Smooth muscle cell (in vitro differentiated cells): ENCODE measurements around the gene CEPT1. TPM values are rescaled to one million over a fixed set of nuclear protein-coding genes. Genes with fewer than 3 reads are reported as not detected.

Experiments used
- DNase-seq: peaks from one replicate; lab custom pipeline; 2025; ENCODE audit not compliant: unreplicated experiment; lab: John Stamatoyannopoulos, UW
- H2AFZ ChIP-seq: fragments of 200-600 bp; sonication (generic); 2 replicates; pipeline ENCODE4 v1.6.0; 2016; ENCODE audit warnings: antibody characterized with exemption, low read depth, mild to moderate bottlenecking
- H3F3A ChIP-seq: fragments of 200-600 bp; sonication (generic); 2 replicates; pipeline ENCODE4 v1.6.0; 2017; ENCODE audit warnings: antibody characterized with exemption, low read depth
- H3K27ac ChIP-seq: fragments of 200-600 bp; sonication (generic); 2 replicates; pipeline ENCODE4 v1.5.1; 2016; ENCODE audit warnings: low read depth, mild to moderate bottlenecking
- H3K27me3 ChIP-seq: fragments of 200-600 bp; sonication (generic); 2 replicates; pipeline ENCODE4 v1.6.1; 2016; ENCODE audit warnings: low read depth, mild to moderate bottlenecking
- H3K36me3 ChIP-seq: fragments of 200-600 bp; sonication (generic); 2 replicates; pipeline ENCODE4 v1.5.1; 2016; ENCODE audit warnings: low read depth
- H3K4me1 ChIP-seq: fragments of 200-600 bp; sonication (generic); 2 replicates; pipeline ENCODE4 v1.5.1; 2016; ENCODE audit warnings: low read depth
- H3K4me2 ChIP-seq: fragments of 200-600 bp; sonication (generic); 2 replicates; pipeline ENCODE4 v1.6.0; 2016; ENCODE audit warnings: mild to moderate bottlenecking
- H3K4me3 ChIP-seq: fragments of 200-600 bp; sonication (generic); 2 replicates; pipeline ENCODE4 v1.5.1; 2016; ENCODE audit warnings: mild to moderate bottlenecking
- H3K79me2 ChIP-seq: fragments of 200-600 bp; sonication (generic); 2 replicates; pipeline ENCODE4 v1.6.0; 2016; ENCODE audit warnings: low read depth, mild to moderate bottlenecking
- H3K9ac ChIP-seq: fragments of 200-600 bp; sonication (generic); 2 replicates; pipeline ENCODE4 v1.6.0; 2016; ENCODE audit warnings: low read depth
- H3K9me3 ChIP-seq: fragments of 200-600 bp; sonication (generic); replicated peaks from 2 replicates; pipeline ENCODE4 v1.5.1; 2016; ENCODE audit warnings: low read depth
- H4K20me1 ChIP-seq: fragments of 200-600 bp; sonication (generic); 2 replicates; pipeline ENCODE4 v1.6.0; 2016; ENCODE audit warnings: low read depth
- WGBS: methylation state at CpG from one replicate; pipeline ENCODE4 v1.1.7; 2016; ENCODE audit warnings: low lambda C conversion rate; 5-methylcytosine and 5-hydroxymethylcytosine counted together
- polyA plus RNA-seq: library from polyadenylated mRNA; unstranded; fragments of >200 nt; fragmentation: Nextera tagmentation; extraction: Ambion mirVana; gene quantifications from 2 replicates; pipeline ENCODE4 v1.2.1, GENCODE V29; 2016
- total RNA-seq: library from RNA; depleted of rRNA; stranded (reverse); fragments of >200 nt; gene quantifications from 2 replicates; pipeline ENCODE4 v1.2.3, GENCODE V29; 2014
- TF ChIP-seq, protein P1 (sequence below): fragments of 200-600 bp; sonication (generic); IDR thresholded peaks from 2 replicates; pipeline ENCODE4 v1.5.1; 2017; ENCODE audit warnings: borderline replicate concordance, mild to moderate bottlenecking, antibody characterized with exemption; ENCODE audit not compliant: insufficient read depth, poor library complexity, severe bottlenecking

The CEPT1 gene
- total and polyA plus RNA-seq, 2 experiments from 2014 or later = 19.4 to 36.8 TPM

DNA sequence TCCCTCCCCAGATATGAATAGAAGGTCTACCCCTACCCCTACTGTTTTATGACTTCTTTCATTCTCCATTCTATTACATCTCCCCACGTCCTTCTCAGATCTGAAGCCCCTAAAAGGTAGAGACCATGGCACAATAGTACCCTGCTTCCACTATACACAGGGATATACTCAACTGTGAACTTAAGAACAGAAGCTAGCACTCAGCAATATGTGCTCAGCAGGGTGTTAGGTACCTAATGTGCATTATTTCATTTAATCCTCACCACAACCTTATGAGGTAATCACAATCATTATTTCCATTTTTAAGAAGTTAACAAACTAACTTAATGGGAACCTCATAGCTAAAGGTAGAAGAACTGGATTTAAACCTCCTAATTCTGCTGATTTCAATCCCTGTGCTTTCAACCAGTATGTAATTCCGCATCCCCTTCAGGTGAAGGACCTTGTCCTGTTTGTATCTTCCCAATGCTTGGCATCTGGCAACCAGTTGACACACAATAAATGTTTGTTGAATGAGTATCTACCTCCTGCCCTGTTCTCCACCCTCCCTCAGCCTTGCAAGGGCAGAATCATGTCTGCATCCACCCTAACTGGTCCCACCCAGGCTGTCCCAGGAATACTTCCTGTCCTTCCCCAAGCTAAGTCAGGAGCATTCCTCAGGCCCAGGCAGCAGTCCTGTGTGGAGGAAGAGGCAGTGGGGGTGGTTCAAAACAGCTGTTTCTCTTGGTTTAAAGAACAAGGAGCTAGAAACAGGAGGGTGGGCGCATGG lies 53.9 kb downstream of the CEPT1 start:
- 95% methylated on average over 3 of the region's 3 CpGs for WGBS
- Histone ChIP-seq H2AFZ (no peak overlapping the region), H3K79me2 (no peaks in the 10 kb centered on the region), H3F3A (peaks cover 28% of the 10 kb centered on the region), H3K4me2 (peak overlapping the region; percentile 73), H3K9me3 (no peaks in the 10 kb centered on the region), H3K27me3 (no peaks in the 10 kb centered on the region), H3K4me3 (no peak overlapping the region), H3K27ac (peak overlapping the region; percentile 94), H3K36me3 (no peaks in the 10 kb centered on the region), H4K20me1 (no peaks in the 10 kb centered on the region), H3K4me1 (peaks cover 16% of the 10 kb centered on the region), H3K9ac (peak overlapping the region; percentile 60)
- TF ChIP-seq, protein P1, sequence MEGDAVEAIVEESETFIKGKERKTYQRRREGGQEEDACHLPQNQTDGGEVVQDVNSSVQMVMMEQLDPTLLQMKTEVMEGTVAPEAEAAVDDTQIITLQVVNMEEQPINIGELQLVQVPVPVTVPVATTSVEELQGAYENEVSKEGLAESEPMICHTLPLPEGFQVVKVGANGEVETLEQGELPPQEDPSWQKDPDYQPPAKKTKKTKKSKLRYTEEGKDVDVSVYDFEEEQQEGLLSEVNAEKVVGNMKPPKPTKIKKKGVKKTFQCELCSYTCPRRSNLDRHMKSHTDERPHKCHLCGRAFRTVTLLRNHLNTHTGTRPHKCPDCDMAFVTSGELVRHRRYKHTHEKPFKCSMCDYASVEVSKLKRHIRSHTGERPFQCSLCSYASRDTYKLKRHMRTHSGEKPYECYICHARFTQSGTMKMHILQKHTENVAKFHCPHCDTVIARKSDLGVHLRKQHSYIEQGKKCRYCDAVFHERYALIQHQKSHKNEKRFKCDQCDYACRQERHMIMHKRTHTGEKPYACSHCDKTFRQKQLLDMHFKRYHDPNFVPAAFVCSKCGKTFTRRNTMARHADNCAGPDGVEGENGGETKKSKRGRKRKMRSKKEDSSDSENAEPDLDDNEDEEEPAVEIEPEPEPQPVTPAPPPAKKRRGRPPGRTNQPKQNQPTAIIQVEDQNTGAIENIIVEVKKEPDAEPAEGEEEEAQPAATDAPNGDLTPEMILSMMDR = no peak
- DNase-seq = no peak

DNA sequence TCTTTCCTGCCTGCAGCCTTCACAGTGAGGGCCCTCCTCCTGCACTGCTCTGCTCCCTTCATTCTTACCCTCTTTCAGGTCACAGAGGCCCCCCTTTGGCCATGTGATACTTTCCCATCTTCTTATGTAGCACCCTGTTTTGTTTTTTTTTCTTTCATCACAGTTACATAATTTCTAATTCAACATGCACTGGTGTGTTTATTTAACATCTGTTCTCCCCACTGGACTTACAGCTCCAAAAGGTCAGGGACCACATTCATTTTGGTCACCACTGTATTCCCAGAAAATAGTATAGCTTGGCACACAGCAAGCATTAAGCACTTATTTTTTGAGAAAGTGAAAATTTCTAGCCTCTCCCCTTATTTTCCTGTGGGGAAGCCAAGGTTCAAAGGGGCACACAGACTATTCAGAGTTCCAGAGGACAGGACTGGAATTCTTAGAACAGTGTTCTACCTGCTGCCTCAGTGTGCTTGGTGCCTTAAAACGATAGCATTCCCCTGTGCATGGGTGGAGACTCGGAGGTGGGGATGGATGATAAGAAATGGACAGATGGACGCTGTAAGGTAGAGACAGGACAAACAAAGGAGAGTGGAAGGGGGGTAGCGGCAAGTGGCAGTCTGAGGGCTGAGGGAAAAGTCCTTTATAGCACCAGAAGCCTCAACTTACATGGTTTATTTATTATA lies 55.1 kb downstream of the CEPT1 start:
- H3K4me2 ChIP-seq = no peak overlapping the region
- H3F3A ChIP-seq = peaks cover 21% of the 10 kb centered on the region
- no peak overlapping the region for H3K4me3 ChIP-seq
- H3K4me1 ChIP-seq = peaks cover 16% of the 10 kb centered on the region
- H3K36me3 ChIP-seq = no peaks in the 10 kb centered on the region
- H3K27ac ChIP-seq = no peak overlapping the region
- no peaks in the 10 kb centered on the region for H3K79me2 ChIP-seq
- no peak for DNase-seq
- H3K9ac ChIP-seq = no peak overlapping the region
- H2AFZ ChIP-seq = no peak overlapping the region
- TF ChIP-seq, protein P1 = no peak
- WGBS = 93% methylated on average over 4 of the region's 4 CpGs
- no peaks in the 10 kb centered on the region for H4K20me1 ChIP-seq
- H3K9me3 ChIP-seq = no peaks in the 10 kb centered on the region
- no peaks in the 10 kb centered on the region for H3K27me3 ChIP-seq

DNA sequence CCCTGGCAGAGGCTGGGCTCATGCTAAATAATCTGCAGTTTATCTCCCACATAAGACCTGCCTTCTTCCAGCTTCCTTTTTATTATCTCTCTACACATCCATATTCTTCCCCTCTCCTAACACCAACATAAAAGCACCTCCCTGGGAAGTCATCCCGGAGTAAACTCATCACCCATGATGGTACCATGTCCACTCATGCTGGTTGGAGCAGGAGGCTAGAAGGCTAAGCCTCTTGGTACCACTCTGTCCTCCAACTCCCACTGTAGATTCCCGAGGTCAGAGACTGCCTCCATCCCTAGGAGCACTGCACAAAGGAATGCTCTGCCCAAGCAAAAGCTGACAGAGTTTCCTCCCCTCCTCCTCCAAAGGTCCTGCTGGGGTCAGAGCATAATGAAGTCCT lies 56.2 kb downstream of the CEPT1 start:
- H3K9me3 ChIP-seq = no peaks in the 10 kb centered on the region
- peaks cover 16% of the 10 kb centered on the region for H3K4me1 ChIP-seq
- H3F3A ChIP-seq = peaks cover 12% of the 10 kb centered on the region
- H3K4me2 ChIP-seq = no peak overlapping the region
- no peaks in the 10 kb centered on the region for H3K36me3 ChIP-seq
- no peak overlapping the region for H3K4me3 ChIP-seq
- no peak overlapping the region for H2AFZ ChIP-seq
- no peaks in the 10 kb centered on the region for H4K20me1 ChIP-seq
- WGBS = 91% methylated on average over 2 of the region's 2 CpGs
- no peak overlapping the region for H3K9ac ChIP-seq
- DNase-seq = no peak
- no peaks in the 10 kb centered on the region for H3K79me2 ChIP-seq
- TF ChIP-seq, protein P1 = no peak
- H3K27ac ChIP-seq = no peak overlapping the region
- no peaks in the 10 kb centered on the region for H3K27me3 ChIP-seq
